KOPT-K1 (cell line): Measurements from ENCODE around the gene ABCB8.
"Not testable (repeated sequence)": the region's sequence is repeated elsewhere in the genome, so short reads cannot be mapped to it uniquely, and the experiment has no call there.

Experiments
- H3K27ac ChIP-seq: fragments of 200-600 bp; sonication (generic); 2 replicates; pipeline ENCODE4 v1.5.1; 2016; ENCODE audit warnings: antibody characterized with exemption, mild to moderate bottlenecking, low read depth, low read length; ENCODE audit not compliant: poor library complexity, severe bottlenecking
- H3K36me3 ChIP-seq: fragments of 200-600 bp; sonication (generic); 2 replicates; pipeline ENCODE4 v1.5.1; 2017; ENCODE audit warnings: antibody characterized with exemption, mild to moderate bottlenecking, low read length, moderate library complexity; ENCODE audit not compliant: insufficient read depth
- H3K9me3 ChIP-seq: fragments of 200-600 bp; sonication (generic); 2 replicates; pipeline ENCODE4 v1.5.1; 2017; ENCODE audit warnings: antibody characterized with exemption, low read length, mild to moderate bottlenecking; ENCODE audit not compliant: insufficient read depth, poor library complexity, severe bottlenecking

Gene ABCB8

GRCh38 chr7:151016942-151017341 is 11.3 kb upstream of the ABCB8 start:
- Histone ChIP-seq H3K27ac (no peak overlapping the region), H3K36me3 (no peaks in the 10 kb centered on the region), H3K9me3 (no peaks in the 10 kb centered on the region)

DNA sequence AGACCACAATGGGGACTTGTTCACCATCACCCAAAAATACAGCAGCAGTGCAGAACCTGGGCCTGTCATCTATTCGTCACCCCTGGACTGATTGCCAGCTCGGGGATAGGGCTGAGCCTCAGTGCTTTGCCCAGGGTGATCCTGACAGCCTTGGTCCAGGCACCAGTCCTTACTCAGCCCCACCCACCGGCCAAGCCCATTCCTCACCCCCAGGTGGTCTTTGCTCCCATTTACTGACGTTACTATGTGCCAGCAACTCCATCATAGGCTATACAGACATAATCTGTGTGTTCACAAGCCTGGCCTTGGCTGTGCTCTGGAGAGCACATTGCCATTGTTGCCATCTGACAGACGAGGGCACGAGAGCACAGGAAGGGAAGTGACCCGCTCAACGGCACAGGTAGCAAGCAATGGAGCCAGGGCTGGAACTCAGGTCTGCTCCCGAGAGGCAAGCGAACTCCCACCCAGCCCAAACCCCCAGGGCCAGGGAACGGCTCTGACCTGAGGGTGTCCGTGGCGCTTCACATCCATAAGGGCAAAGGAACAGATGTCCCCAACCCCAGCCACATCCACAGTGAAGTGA is 10.8 kb upstream of the ABCB8 start:
- H3K9me3 ChIP-seq = no peaks in the 10 kb centered on the region
- H3K27ac ChIP-seq = no peak overlapping the region
- H3K36me3 ChIP-seq = no peaks in the 10 kb centered on the region

DNA sequence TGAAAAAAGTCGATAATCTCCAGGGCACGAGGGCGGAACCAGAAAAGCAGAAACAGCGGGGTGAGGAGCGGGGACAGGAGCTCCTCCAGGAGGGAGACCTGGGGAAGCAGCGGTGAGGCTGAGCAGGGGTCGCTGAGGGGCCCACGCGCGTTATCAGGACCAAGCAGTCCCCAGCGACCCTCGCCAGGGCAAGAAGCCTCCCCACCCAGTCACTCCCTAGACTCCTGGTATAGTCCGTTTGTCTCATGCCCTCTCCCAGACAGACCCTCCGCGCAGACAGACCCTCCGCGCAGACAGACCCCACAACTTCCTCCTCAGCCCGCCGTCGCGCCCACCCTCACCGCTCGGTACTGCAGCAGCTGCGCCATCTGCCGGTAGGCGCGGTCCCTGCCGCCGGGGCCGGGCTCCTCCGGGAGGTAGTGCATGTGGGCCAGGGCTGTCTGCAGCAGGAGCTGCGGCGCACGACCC is 10.3 kb upstream of the ABCB8 start:
- no peaks in the 10 kb centered on the region for H3K36me3 ChIP-seq
- H3K27ac ChIP-seq = no peak overlapping the region
- no peaks in the 10 kb centered on the region for H3K9me3 ChIP-seq

GRCh38 chr7:151018421-151019129 is 9.7 kb upstream of the ABCB8 start:
- peak overlapping the region; percentile 11 for H3K27ac ChIP-seq
- no peaks in the 10 kb centered on the region for H3K36me3 ChIP-seq
- no peaks in the 10 kb centered on the region for H3K9me3 ChIP-seq

- no peak overlapping the region for H3K27ac ChIP-seq
- no peaks in the 10 kb centered on the region for H3K9me3 ChIP-seq
- H3K36me3 ChIP-seq = no peaks in the 10 kb centered on the region
These were observed 9.2 kb upstream of the ABCB8 start for GRCh38 chr7:151019130-151019447.

DNA sequence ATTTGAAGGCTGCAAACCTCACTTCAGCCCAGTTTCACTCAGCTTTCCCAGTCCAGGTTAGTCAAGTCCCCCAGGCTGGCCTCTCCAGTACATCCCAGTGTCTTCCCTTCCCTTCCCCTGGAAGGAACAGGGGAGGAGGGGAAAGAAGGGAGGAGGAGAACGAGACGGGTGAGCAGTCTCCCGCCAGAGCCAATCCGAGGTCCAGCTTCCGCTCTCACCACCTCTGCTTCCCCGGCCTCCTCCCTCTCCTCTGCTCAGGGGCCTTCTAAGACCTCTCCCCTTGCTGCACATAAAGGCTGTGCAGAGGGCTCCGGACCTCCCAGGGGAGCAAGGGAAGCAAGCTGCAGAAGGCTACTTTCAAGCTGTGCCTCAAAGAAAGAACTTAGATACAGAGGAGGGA is 8.0 kb upstream of the ABCB8 start:
- Histone ChIP-seq H3K27ac (no peak overlapping the region), H3K36me3 (no peaks in the 10 kb centered on the region), H3K9me3 (no peaks in the 10 kb centered on the region)

GRCh38 chr7:151023232-151023631 is 5.0 kb upstream of the ABCB8 start:
- Histone ChIP-seq H3K36me3 (no peaks in the 10 kb centered on the region), H3K27ac (no peak overlapping the region), H3K9me3 (no peaks in the 10 kb centered on the region)

DNA sequence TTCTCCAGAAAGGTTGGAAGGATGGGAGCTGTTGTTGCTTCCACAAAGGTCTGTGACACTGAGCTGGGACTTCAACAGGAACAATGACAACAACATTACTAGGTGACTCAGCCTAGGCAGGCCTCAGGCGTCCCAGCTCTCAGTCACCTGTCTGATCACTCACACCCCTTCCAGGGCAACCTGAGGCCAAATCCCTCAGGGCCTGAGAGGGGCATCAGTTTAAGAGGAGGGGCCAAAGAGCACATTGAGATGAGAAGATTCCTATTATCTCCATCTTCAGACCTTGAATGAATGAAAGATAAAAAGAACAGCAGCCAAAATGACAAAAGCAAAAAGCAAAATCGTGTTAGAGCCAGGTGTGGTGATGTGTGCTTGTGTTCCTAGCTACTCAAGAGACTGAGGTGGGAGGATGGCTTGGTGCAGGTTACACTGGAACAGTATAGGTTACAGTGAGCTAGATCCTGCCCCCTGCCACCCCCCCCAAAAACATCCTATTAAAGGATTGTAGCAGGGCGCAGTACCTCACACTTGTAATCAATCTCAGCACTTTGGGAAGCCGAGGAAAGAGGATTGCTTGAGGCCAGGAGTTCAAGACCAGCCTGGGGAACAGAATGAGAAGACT is 3.7 kb upstream of the ABCB8 start, which contains the start of gene ATG9B:
Gene ATG9B, minus strand, starts transcription at position 60 of the 622 bp plus-strand sequence. CDS start 71 bp downstream, outside the sequence.
- H3K36me3 ChIP-seq = no peaks in the 10 kb centered on the region
- H3K27ac ChIP-seq = no peak within 1 kb of the TSS
- no peaks in the 10 kb centered on the region for H3K9me3 ChIP-seq

GRCh38 chr7:151025924-151026671 is 2.2 kb upstream of the ABCB8 start:
- H3K27ac ChIP-seq = no peak overlapping the region
- H3K9me3 ChIP-seq = no peaks in the 10 kb centered on the region
- 0 out of 2 replicates have a peak, but pooled peaks cover 2% of the 10 kb centered on the region for H3K36me3 ChIP-seq

DNA sequence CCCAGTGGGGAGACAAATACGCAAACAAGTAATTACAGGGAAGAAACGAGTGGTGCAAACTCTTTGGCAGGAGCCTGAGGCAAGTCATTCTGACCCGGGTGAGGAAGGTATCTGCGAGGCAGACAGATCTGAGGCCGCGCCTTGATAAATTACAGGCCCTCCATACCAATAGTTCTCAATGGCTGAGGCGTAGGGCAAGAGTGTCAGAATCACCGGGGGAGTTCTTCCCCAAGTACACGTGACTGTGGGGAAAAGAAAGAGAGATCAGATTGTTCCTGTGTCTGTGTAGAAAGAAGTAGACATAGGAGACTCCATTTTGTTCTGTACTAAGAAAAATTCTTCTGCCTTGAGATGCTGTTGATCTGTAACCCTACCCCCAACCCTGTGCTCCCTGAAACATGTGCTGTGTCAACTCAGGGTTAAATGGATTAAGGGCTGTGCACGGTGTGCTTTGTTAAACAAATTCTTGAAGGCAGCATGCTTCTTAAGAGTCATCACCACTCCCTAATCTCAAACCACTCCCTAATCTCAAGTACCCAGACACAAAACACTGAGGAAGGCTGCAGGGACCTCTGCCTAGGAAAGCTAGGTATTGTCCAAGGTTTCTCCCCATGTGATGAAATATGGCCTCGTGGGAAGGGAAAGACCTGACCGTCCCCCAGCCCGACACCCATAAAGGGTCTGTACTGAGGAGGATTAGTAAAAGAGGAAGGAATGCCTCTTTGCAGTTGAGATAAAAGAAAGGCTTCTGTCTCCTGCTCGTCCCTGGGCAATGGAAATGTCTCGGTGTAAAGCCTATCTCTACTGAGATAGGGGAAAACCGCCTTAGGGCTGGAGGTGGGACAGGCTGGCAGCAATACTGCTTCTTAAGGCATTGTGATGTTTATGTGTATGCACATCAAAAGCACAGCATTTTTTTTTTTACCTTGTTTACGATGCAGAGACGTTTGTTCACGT is 1.2 kb upstream of the ABCB8 start:
- H3K9me3 ChIP-seq, H3K27ac ChIP-seq, H3K36me3 ChIP-seq: not testable (repeated sequence)

- Histone ChIP-seq H3K27ac (peak overlapping the region; percentile 64), H3K36me3 (peaks cover 14% of the 10 kb centered on the region; the same call in 1 of the 2 replicates)
- H3K9me3 ChIP-seq = not testable (repeated sequence)
These were observed 521 bp upstream of the ABCB8 start for GRCh38 chr7:151027728-151028130.

GRCh38 chr7:151028948-151029501 is 775 bp downstream of the ABCB8 start:
- Histone ChIP-seq H3K9me3 (no peaks in the 10 kb centered on the region), H3K36me3 (peaks cover 21% of the 10 kb centered on the region; the same call in 1 of the 2 replicates), H3K27ac (peak overlapping the region; percentile 64)

DNA sequence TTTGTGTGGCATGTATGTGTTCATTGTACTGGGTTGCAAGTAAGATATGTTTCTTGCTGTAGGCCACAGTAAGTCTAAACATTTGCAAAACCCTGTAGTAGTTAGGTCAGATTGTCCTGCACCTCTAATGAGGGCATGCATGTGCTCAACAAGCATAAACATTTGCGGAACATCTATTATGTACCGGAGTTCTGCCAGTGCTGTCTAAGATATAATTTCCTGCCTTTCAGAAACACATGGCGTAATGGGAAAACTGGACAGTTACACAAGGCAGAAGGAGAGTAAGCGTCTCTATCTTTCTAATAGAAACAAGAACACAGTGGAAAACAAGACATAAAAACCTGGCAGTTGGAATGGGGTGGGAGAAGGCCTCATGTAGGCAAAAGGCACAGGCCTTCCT is 2.8 kb downstream of the ABCB8 start:
- H3K27ac ChIP-seq = no peak overlapping the region
- H3K36me3 ChIP-seq = peaks cover 39% of the 10 kb centered on the region; the same call in 1 of the 2 replicates
- H3K9me3 ChIP-seq = no peaks in the 10 kb centered on the region
